ENCODE data around the gene OR11H6.
"Not testable (repeated sequence)": the region's sequence is repeated elsewhere in the genome, so short reads cannot be mapped to it uniquely, and the experiment has no call there.

The OR11H6 gene

GRCh38 chr14:20223410-20223809 lies at the start of gene OR11H6:
OR11H6 (plus strand) TSS chr14:20223710; CDS start chr14:20223710, 0 bp downstream.
- in situ Hi-C loops (cut with HindIII; ENCODE audit: low sequenced_read_pairs) = no loop called here

GRCh38 chr14:20174205-20174604 lies 49.3 kb upstream of the OR11H6 start:
- in situ Hi-C loops (cut with HindIII; ENCODE audit: low sequenced_read_pairs) = not testable (repeated sequence)

- in situ Hi-C loops (cut with HindIII; ENCODE audit: low sequenced_read_pairs) = no loop called here
These were observed 47.2 kb upstream of the OR11H6 start for GRCh38 chr14:20176330-20176729.

GRCh38 chr14:20177433-20177974 lies 46.0 kb upstream of the OR11H6 start:
- in situ Hi-C loops (cut with HindIII; ENCODE audit: low sequenced_read_pairs) = no loop called here

- in situ Hi-C loops (cut with HindIII; ENCODE audit: low sequenced_read_pairs) = no loop called here
These were observed 44.3 kb upstream of the OR11H6 start for GRCh38 chr14:20179218-20179617.

GRCh38 chr14:20179880-20180279 lies 43.6 kb upstream of the OR11H6 start:
- in situ Hi-C loops (cut with HindIII; ENCODE audit: low sequenced_read_pairs) = no loop called here

GRCh38 chr14:20180486-20180885 lies 43.0 kb upstream of the OR11H6 start:
- in situ Hi-C loops (cut with HindIII; ENCODE audit: low sequenced_read_pairs) = no loop called here

GRCh38 chr14:20184181-20184580 lies 39.3 kb upstream of the OR11H6 start:
- in situ Hi-C loops (cut with HindIII; ENCODE audit: low sequenced_read_pairs) = no loop called here

- in situ Hi-C loops (cut with HindIII; ENCODE audit: low sequenced_read_pairs) = no loop called here
These were observed 32.9 kb upstream of the OR11H6 start, which contains the start of gene OR11G2 for GRCh38 chr14:20190596-20190995. OR11G2 (plus strand) TSS chr14:20190896; CDS start chr14:20197438, 6,542 bp downstream.

GRCh38 chr14:20191396-20191795 lies 32.1 kb upstream of the OR11H6 start:
- in situ Hi-C loops (cut with HindIII; ENCODE audit: low sequenced_read_pairs) = no loop called here

- in situ Hi-C loops (cut with HindIII; ENCODE audit: low sequenced_read_pairs) = no loop called here
These were observed 29.4 kb upstream of the OR11H6 start for GRCh38 chr14:20194101-20194500.

GRCh38 chr14:20195170-20195569 lies 28.3 kb upstream of the OR11H6 start:
- in situ Hi-C loops (cut with HindIII; ENCODE audit: low sequenced_read_pairs) = not testable (repeated sequence)

- in situ Hi-C loops (cut with HindIII; ENCODE audit: low sequenced_read_pairs) = no loop called here
These were observed 27.6 kb upstream of the OR11H6 start for GRCh38 chr14:20195911-20196310.

- in situ Hi-C loops (cut with HindIII; ENCODE audit: low sequenced_read_pairs) = no loop called here
These were observed 26.1 kb upstream of the OR11H6 start for GRCh38 chr14:20197459-20197858.

GRCh38 chr14:20198991-20199390 lies 24.5 kb upstream of the OR11H6 start:
- in situ Hi-C loops (cut with HindIII; ENCODE audit: low sequenced_read_pairs) = no loop called here

- in situ Hi-C loops (cut with HindIII; ENCODE audit: low sequenced_read_pairs) = no loop called here
These were observed 18.8 kb upstream of the OR11H6 start for GRCh38 chr14:20204721-20205120.

GRCh38 chr14:20209595-20209994 lies 13.9 kb upstream of the OR11H6 start:
- in situ Hi-C loops (cut with HindIII; ENCODE audit: low sequenced_read_pairs) = no loop called here

GRCh38 chr14:20212406-20212805 lies 11.1 kb upstream of the OR11H6 start:
- in situ Hi-C loops (cut with HindIII; ENCODE audit: low sequenced_read_pairs) = not testable (repeated sequence)

GRCh38 chr14:20215196-20215595 lies 8.3 kb upstream of the OR11H6 start:
- in situ Hi-C loops (cut with HindIII; ENCODE audit: low sequenced_read_pairs) = no loop called here

GRCh38 chr14:20219033-20219432 lies 4.5 kb upstream of the OR11H6 start:
- in situ Hi-C loops (cut with HindIII; ENCODE audit: low sequenced_read_pairs) = no loop called here

- in situ Hi-C loops (cut with HindIII; ENCODE audit: low sequenced_read_pairs) = no loop called here
These were observed 5.2 kb downstream of the OR11H6 start, which contains the start of gene OR11H7 for GRCh38 chr14:20228681-20229080. OR11H7 (plus strand) TSS chr14:20228981.

- in situ Hi-C loops (cut with HindIII; ENCODE audit: low sequenced_read_pairs) = not testable (repeated sequence)
These were observed 11.9 kb downstream of the OR11H6 start for GRCh38 chr14:20235415-20235814.

GRCh38 chr14:20247646-20248246 lies 24.2 kb downstream of the OR11H6 start:
- in situ Hi-C loops (cut with HindIII; ENCODE audit: low sequenced_read_pairs) = no loop called here
